Ishikawa (cell line): ENCODE results near the gene DNTT.
A peak's percentile ranks its signal among the peaks of the same experiment; 100 is the strongest.

Experiments
- CEBPB ChIP-seq: IDR thresholded peaks from 2 replicates; pipeline ENCODE4 v1.6.1; 2012
- CREB1 ChIP-seq: IDR thresholded peaks from 2 replicates; pipeline ENCODE4 v1.6.1; 2012; ENCODE audit warnings: low read depth
- EGR1 ChIP-seq: IDR thresholded peaks from 2 replicates; pipeline ENCODE4 v1.6.1; 2012
- EP300 ChIP-seq: IDR thresholded peaks from 2 replicates; pipeline ENCODE4 v1.6.1; 2012; ENCODE audit warnings: borderline replicate concordance
- FOXM1 ChIP-seq: IDR thresholded peaks from 2 replicates; pipeline ENCODE4 v1.6.1; 2012; ENCODE audit warnings: low read depth, borderline replicate concordance
- MAX ChIP-seq: IDR thresholded peaks from 2 replicates; pipeline ENCODE4 v1.6.1; 2012
- NFIC ChIP-seq: IDR thresholded peaks from 2 replicates; pipeline ENCODE4 v1.6.1; 2012
- RAD21 ChIP-seq: IDR thresholded peaks from 2 replicates; pipeline ENCODE4 v1.6.1; 2012; ENCODE audit warnings: low read depth
- REST ChIP-seq: IDR thresholded peaks from 2 replicates; pipeline ENCODE4 v1.6.1; 2012; ENCODE audit warnings: low read depth, mild to moderate bottlenecking
- TAF1 ChIP-seq: IDR thresholded peaks from 2 replicates; pipeline ENCODE4 v1.6.1; 2012; ENCODE audit warnings: low read depth, mild to moderate bottlenecking
- TCF12 ChIP-seq: IDR thresholded peaks from 2 replicates; pipeline ENCODE4 v1.6.1; 2012; ENCODE audit warnings: low read depth
- TEAD4 ChIP-seq: IDR thresholded peaks from 2 replicates; pipeline ENCODE4 v1.6.1; 2012
- USF1 ChIP-seq: IDR thresholded peaks from 2 replicates; pipeline ENCODE4 v1.6.1; 2012
- YY1 ChIP-seq: IDR thresholded peaks from 2 replicates; pipeline ENCODE4 v1.6.1; 2012; ENCODE audit warnings: low read depth
- ZBTB7A ChIP-seq: IDR thresholded peaks from 2 replicates; pipeline ENCODE4 v1.6.1; 2012; ENCODE audit warnings: low read depth

The DNTT gene

GRCh38 chr10:96264938-96265337 lies 39.3 kb upstream of the DNTT start:
- TF ChIP-seq EP300 (no peak), TAF1 (no peak), MAX (no peak), TCF12 (no peak), RAD21 (no peak), FOXM1 (no peak), NFIC (no peak), CEBPB (no peak), TEAD4 (no peak)

- no peak for TF ChIP-seq CREB1
- no peak for TF ChIP-seq RAD21
- no peak for TF ChIP-seq ZBTB7A
- TF ChIP-seq TCF12, result no peak
- TF ChIP-seq REST, result no peak
These were observed 38.0 kb upstream of the DNTT start for GRCh38 chr10:96266118-96266770.

- TF ChIP-seq ZBTB7A (no peak), NFIC (no peak), REST (no peak), MAX (0 out of 2 replicates have a peak, but pooled peaks have one; percentile 31), TCF12 (no peak)
These were observed 37.0 kb upstream of the DNTT start for GRCh38 chr10:96267234-96267705.

- TF ChIP-seq RAD21 (no peak), TAF1 (no peak), ZBTB7A (no peak), MAX (no peak), CREB1 (no peak), TEAD4 (no peak), CEBPB (no peak), TCF12 (no peak), USF1 (no peak), EP300 (no peak), EGR1 (no peak), FOXM1 (no peak), YY1 (no peak), REST (no peak)
These were observed 35.8 kb upstream of the DNTT start for GRCh38 chr10:96268341-96268909.

GRCh38 chr10:96269438-96270300 lies 34.6 kb upstream of the DNTT start:
- TF ChIP-seq TAF1 (no peak), YY1 (no peak), USF1 (no peak), EGR1 (no peak), NFIC (no peak), CREB1 (no peak), EP300 (no peak), REST (no peak), FOXM1 (no peak), ZBTB7A (no peak), MAX (no peak), RAD21 (no peak), TCF12 (no peak), TEAD4 (no peak), CEBPB (no peak)
